Lung (tissue), 12 donors: ENCODE results near the gene ADORA3. TPM values are rescaled to one million over a fixed set of nuclear protein-coding genes. Genes with fewer than 3 reads are reported as not detected.
"Not testable (repeated sequence)": the region's sequence is repeated elsewhere in the genome, so short reads cannot be mapped to it uniquely, and the experiment has no call there.

Experiments used
- ATAC-seq: fragments of 200-7000 bp; cut with Tn5 transposase; one replicate; pipeline ENCODE4 v1.9.1; 2020; ENCODE audit warnings: moderate number of reproducible peaks; ENCODE audit not compliant: insufficient read depth, low FRiP score
- DNase-seq, 3 donors: peaks; one replicate each; pipeline ENCODE4 v3.0.0-alpha.2; 2013 to 2017
- H3K27ac ChIP-seq, 2 donors: one replicate each; pipeline ENCODE4 v1.5.1; 2013; ENCODE audit warnings: mild to moderate bottlenecking in 2 of 2, moderate library complexity in 2 of 2, control low read depth in 1 of 2, inconsistent platforms in 1 of 2, low read depth in 1 of 2, low read length in 1 of 2
- H3K27me3 ChIP-seq, 3 donors: one replicate each; pipeline ENCODE4 v1.5.1; 2013; ENCODE audit warnings: low read length in 2 of 3; ENCODE audit not compliant: control insufficient read depth in 3 of 3, insufficient read depth in 3 of 3
- H3K36me3 ChIP-seq, 4 donors: one replicate each; pipeline ENCODE4 v1.5.1; 2013; ENCODE audit warnings: low read length in 4 of 4, mild to moderate bottlenecking in 1 of 4, moderate library complexity in 1 of 4; ENCODE audit not compliant: control insufficient read depth in 4 of 4, insufficient read depth in 4 of 4
- H3K4me1 ChIP-seq, 5 donors: one replicate each; pipeline ENCODE4 v1.5.1; 2013; ENCODE audit warnings: low read length in 5 of 5, mild to moderate bottlenecking in 2 of 5, moderate library complexity in 1 of 5; ENCODE audit not compliant: control insufficient read depth in 5 of 5, insufficient read depth in 5 of 5
- H3K4me3 ChIP-seq: one replicate; pipeline ENCODE4 v1.5.1; 2013; ENCODE audit warnings: mild to moderate bottlenecking, control low read depth, moderate library complexity
- H3K9ac ChIP-seq, 2 donors: one replicate each; pipeline ENCODE4 v1.5.1; 2013; ENCODE audit warnings: low read length in 2 of 2, control low read depth in 1 of 2; ENCODE audit not compliant: insufficient read depth in 1 of 2
- H3K9me3 ChIP-seq, 4 donors: one replicate each; pipeline ENCODE4 v1.5.1; 2013; ENCODE audit warnings: low read length in 3 of 4, mild to moderate bottlenecking in 1 of 4, moderate library complexity in 1 of 4; ENCODE audit not compliant: control insufficient read depth in 4 of 4, insufficient read depth in 3 of 4
- WGBS, 2 donors: extraction: QIAGEN DNeasy Blood & Tissue Kit; methylation state at CpG; one replicate each; pipeline ENCODE4 v1.1.7; 2013; 5-methylcytosine and 5-hydroxymethylcytosine counted together
- polyA plus RNA-seq, 2 donors: library from polyadenylated mRNA; stranded (reverse); fragments of 200-250 nt; gene quantifications; one replicate each; pipeline ENCODE4 v1.2.1, GENCODE V29; 2013
- total RNA-seq, 2 donors: library from RNA; depleted of rRNA in 1 of 2; stranded (reverse); fragments of >200 nt in 1 of 2; gene quantifications; one replicate each; pipeline ENCODE4 v1.2.1, GENCODE V29; 2014 to 2021
- TF ChIP-seq, protein P1 (sequence below): IDR thresholded peaks from 2 replicates; pipeline ENCODE4 v1.5.1; 2012; ENCODE audit warnings: mild to moderate bottlenecking; ENCODE audit errors: control extremely low read depth, extremely low read depth
- donor health status: control.
- donor health status: control.
- donor health status: Bipolar disorder and iron deficiency.
- donor health status: healthy.
- donor health status: DM: yes; HTN: yes; CAD: no.

The ADORA3 gene
- total and polyA plus RNA-seq, 4 donors = 1.1 to 10.3 (median 3.9) TPM

DNA sequence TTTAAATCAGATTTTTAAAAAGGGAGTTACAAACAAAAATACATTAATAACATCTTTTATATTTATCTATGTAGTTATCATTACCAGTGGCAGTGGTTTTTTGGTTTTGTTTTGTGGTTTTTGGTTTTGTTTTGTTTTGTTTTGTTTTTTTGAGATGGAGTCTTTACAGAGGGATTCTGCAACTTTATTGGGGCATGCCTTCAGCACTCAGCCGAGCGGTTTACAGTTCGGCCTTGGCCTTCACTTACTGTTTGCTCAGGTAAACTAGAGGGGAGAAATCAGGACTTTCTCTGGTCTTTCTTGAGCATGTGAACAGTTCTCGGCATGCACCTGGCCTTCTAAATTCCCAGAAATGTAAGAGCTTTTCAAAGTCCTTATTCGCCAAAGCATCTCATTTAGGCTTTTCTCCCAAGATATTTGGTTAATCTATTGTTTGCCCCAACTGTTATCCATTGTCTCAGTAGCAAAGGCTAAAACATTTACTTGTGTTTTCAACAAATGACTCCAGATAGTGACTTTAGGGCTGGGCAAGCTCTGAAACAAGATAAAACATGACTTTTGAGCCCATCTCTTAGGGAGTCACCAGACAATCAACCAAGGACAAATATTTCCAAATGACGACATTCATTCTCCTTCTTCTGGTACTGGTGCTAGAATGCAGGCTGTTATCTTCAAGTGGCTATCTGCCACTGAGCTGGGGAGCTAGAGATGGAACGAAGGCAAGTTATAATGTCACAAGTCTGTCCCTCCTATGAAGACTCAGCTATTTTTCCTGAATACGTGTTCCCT lies 48.4 kb upstream of the ADORA3 start:
- no peak for ATAC-seq
- WGBS, 2 donors = 82 to 90% methylated on average over 8 of the region's 8 CpGs
- no peaks in the 10 kb centered on the region for H3K27me3 ChIP-seq
- H3K27ac ChIP-seq = no peak overlapping the region
- no peak overlapping the region for H3K9ac ChIP-seq
- no peak overlapping the region for H3K4me3 ChIP-seq
- H3K36me3 ChIP-seq = no peaks in the 10 kb centered on the region
- H3K4me1 ChIP-seq = no peaks in the 10 kb centered on the region
- no peaks in the 10 kb centered on the region for H3K9me3 ChIP-seq
- DNase-seq = no peak
- TF ChIP-seq, protein P1, sequence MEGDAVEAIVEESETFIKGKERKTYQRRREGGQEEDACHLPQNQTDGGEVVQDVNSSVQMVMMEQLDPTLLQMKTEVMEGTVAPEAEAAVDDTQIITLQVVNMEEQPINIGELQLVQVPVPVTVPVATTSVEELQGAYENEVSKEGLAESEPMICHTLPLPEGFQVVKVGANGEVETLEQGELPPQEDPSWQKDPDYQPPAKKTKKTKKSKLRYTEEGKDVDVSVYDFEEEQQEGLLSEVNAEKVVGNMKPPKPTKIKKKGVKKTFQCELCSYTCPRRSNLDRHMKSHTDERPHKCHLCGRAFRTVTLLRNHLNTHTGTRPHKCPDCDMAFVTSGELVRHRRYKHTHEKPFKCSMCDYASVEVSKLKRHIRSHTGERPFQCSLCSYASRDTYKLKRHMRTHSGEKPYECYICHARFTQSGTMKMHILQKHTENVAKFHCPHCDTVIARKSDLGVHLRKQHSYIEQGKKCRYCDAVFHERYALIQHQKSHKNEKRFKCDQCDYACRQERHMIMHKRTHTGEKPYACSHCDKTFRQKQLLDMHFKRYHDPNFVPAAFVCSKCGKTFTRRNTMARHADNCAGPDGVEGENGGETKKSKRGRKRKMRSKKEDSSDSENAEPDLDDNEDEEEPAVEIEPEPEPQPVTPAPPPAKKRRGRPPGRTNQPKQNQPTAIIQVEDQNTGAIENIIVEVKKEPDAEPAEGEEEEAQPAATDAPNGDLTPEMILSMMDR = no peak

DNA sequence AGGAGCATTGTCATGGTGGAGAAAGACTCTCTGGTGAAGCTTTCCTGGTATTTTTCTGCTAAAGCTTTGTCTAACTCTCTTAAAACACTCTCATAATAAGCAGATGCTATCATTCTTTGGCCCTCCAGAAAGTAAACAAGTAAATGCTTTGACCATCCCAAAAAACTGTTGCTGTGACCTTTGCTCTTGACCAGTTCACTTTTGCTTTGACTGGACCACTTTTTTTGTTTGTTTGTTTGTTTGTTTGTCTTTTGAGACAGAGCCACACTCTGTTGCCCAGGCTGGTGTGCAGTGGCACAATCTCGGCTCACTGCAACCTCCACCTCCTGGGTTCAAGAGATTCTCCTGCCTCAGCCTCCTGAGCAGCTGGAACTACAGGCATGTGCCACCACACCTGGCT lies 44.4 kb upstream of the ADORA3 start:
- WGBS, 2 donors = 88 to 100% methylated on average over 1 of the region's 1 CpG
- H3K27ac ChIP-seq = not testable (repeated sequence)

DNA sequence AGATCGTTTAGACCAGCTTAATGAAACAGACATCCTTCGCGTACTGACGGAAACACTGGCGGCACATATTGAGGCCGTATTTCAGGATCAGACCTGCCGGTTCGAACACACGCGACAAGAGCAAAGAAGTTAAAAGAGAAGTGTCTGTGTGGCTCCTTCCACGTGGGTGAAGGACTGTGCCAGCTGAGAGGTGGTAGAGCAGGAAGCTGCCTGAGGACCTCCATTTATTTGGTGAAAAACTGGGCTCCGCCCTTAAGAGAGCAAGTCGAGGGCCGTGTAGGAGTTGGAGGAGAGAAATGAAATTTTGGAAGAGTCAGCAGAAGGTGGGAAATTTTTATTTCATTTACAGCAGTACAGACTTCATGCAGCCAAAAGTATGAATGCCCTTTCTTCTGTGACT lies 38.8 kb upstream of the ADORA3 start:
- no peak for ATAC-seq
- H3K4me3 ChIP-seq = no peak overlapping the region
- WGBS, 2 donors = 66 to 83% methylated on average over 14 of the region's 14 CpGs

More for the DNA sequence above, 44.4 kb upstream of the ADORA3 start:
- not testable (repeated sequence) for H3K4me1 ChIP-seq, H3K9ac ChIP-seq, DNase-seq, H3K27me3 ChIP-seq, H3K36me3 ChIP-seq, H3K4me3 ChIP-seq, ATAC-seq, H3K9me3 ChIP-seq

DNA sequence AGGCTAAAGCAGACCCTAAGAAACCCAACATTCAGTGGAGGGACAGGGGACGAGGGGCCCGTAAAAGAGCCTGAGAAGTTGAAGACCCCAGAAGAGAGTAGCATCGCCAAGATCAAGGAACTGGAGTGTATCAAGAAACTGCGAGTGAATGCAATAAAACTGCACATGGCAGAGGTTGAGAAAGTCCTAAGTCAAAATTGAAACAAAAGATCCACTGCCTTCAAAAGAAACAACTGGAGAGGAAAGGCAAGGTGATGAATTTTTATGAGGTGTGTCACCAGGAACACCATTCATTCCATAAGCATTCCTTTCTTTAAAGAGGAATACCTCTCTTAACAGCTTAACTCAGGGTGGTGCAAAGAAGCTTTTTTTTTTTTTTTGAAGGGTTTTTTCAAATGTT lies 38.3 kb upstream of the ADORA3 start:
- no peaks in the 10 kb centered on the region for H3K9me3 ChIP-seq
- TF ChIP-seq, protein P1 = no peak
- no peak overlapping the region for H3K9ac ChIP-seq
- H3K4me3 ChIP-seq = no peak overlapping the region
- H3K27me3 ChIP-seq = no peaks in the 10 kb centered on the region
- H3K27ac ChIP-seq = no peak overlapping the region
- DNase-seq (no peak), ATAC-seq (peak; percentile 34)
- H3K4me1 ChIP-seq = peaks cover 0 to 2% (median 0%) of the 10 kb centered on the region in 5 donors
- H3K36me3 ChIP-seq = no peaks in the 10 kb centered on the region
- 84 to 89% methylated on average over 4 of the region's 4 CpGs for WGBS, 2 donors

More for the DNA sequence above, 38.8 kb upstream of the ADORA3 start:
- peak overlapping the region in 1 of 2 donors; percentile 20 for H3K27ac ChIP-seq
- no peak overlapping the region for H3K9ac ChIP-seq
- TF ChIP-seq, protein P1 = no peak
- H3K4me1 ChIP-seq = peaks cover 0 to 2% (median 0%) of the 10 kb centered on the region in 5 donors
- no peaks in the 10 kb centered on the region for H3K27me3 ChIP-seq
- no peak for DNase-seq
- H3K9me3 ChIP-seq = no peaks in the 10 kb centered on the region
- no peaks in the 10 kb centered on the region for H3K36me3 ChIP-seq
